PC-3 (cell line): ENCODE results near the gene RNF217. TPM values are rescaled to one million over a fixed set of nuclear protein-coding genes. Genes with fewer than 3 reads are reported as not detected.

ENCODE experiments used
- ATAC-seq: fragments of 200-7000 bp; cut with Tn5 transposase; 2 replicates; pipeline ENCODE4 v1.9.1; 2020; ENCODE audit warnings: mild to moderate bottlenecking, moderate library complexity
- BruUV-seq: library from RNA; stranded (reverse); fragments of 400-500 nt; replicated peaks from 2 replicates; lab custom pipeline; 2021; lab: Mats Ljungman, UMichigan
- CTCF ChIA-PET: fragments of 300-600 bp; sonication (Branson Sonifier 250); formaldehyde crosslinking; loops from one replicate; lab custom pipeline; 2022; ENCODE audit warnings: antibody characterized with exemption; lab: Charles Lee
- POLR2A ChIA-PET: fragments of 300-600 bp; sonication (Branson Sonifier 250); formaldehyde crosslinking; loops from one replicate; lab custom pipeline; 2022; ENCODE audit warnings: antibody characterized with exemption; ENCODE audit not compliant: unreplicated experiment; lab: Charles Lee
- DNase-seq: peaks from one replicate; pipeline ENCODE4 v3.0.0-alpha.2; 2015
- H2AFZ ChIP-seq: fragments of 300-600 bp; sonication (generic); 2 replicates; pipeline ENCODE4 v1.6.0; 2016; ENCODE audit warnings: antibody characterized with exemption, low read length
- H3F3A ChIP-seq: fragments of 300-600 bp; sonication (generic); one replicate; pipeline ENCODE4 v1.6.0; 2017; ENCODE audit warnings: antibody characterized with exemption, low read length, control low read depth, mild to moderate bottlenecking; ENCODE audit not compliant: unreplicated experiment
- H3K27ac ChIP-seq: fragments of 300-600 bp; sonication (generic); 2 replicates; pipeline ENCODE4 v1.5.1; 2016; ENCODE audit warnings: mild to moderate bottlenecking, low read length
- H3K27me3 ChIP-seq: fragments of 300-600 bp; sonication (generic); 2 replicates; pipeline ENCODE4 v1.6.1; 2016; ENCODE audit warnings: low read length, mixed read lengths
- H3K36me3 ChIP-seq: fragments of 300-600 bp; sonication (generic); 2 replicates; pipeline ENCODE4 v1.6.1; 2016; ENCODE audit warnings: low read depth, mixed run types, low read length, mixed read lengths
- H3K4me1 ChIP-seq: fragments of 300-600 bp; sonication (generic); 2 replicates; pipeline ENCODE4 v1.5.1; 2016; ENCODE audit warnings: low read length; ENCODE audit not compliant: insufficient read depth
- H3K4me2 ChIP-seq: fragments of 300-600 bp; sonication (generic); 2 replicates; pipeline ENCODE4 v1.6.0; 2016; ENCODE audit warnings: low read length
- H3K4me3 ChIP-seq: fragments of 300-600 bp; sonication (generic); 2 replicates; pipeline ENCODE4 v1.5.1; 2016; ENCODE audit warnings: mild to moderate bottlenecking, low read length, mixed read lengths
- H3K79me2 ChIP-seq: fragments of 300-600 bp; sonication (generic); 2 replicates; pipeline ENCODE4 v1.6.1; 2017; ENCODE audit warnings: low read length, mixed read lengths
- H3K9ac ChIP-seq: fragments of 300-600 bp; sonication (generic); 2 replicates; pipeline ENCODE4 v1.6.0; 2016; ENCODE audit warnings: mild to moderate bottlenecking, low read length
- H3K9me2 ChIP-seq: fragments of 300-600 bp; sonication (generic); replicated peaks from 2 replicates; pipeline ENCODE4 v1.6.1; 2016; ENCODE audit warnings: mixed run types, low read length, mixed read lengths
- H3K9me3 ChIP-seq: fragments of 300-600 bp; sonication (generic); 2 replicates; pipeline ENCODE4 v1.6.1; 2016; ENCODE audit warnings: low read length, mixed read lengths
- H4K20me1 ChIP-seq: fragments of 300-600 bp; sonication (generic); 2 replicates; pipeline ENCODE4 v1.6.1; 2016; ENCODE audit warnings: low read length, mixed read lengths
- EZH2 ChIP-seq: fragments of 300-600 bp; sonication (generic); IDR thresholded peaks from one replicate; pipeline ENCODE4 v1.6.1; 2017; ENCODE audit warnings: antibody characterized with exemption, mild to moderate bottlenecking, low read length; ENCODE audit not compliant: unreplicated experiment
- EZH2phosphoT487 ChIP-seq: fragments of 300-600 bp; sonication (generic); IDR thresholded peaks from 2 replicates; pipeline ENCODE4 v1.6.1; 2018; ENCODE audit warnings: mild to moderate bottlenecking, antibody characterized with exemption, low read length, borderline replicate concordance
- intact Hi-C: fragments of 100-400 bp; cut with micrococcal nuclease; formaldehyde crosslinking; loops from 2 replicates; pipeline ENCODE4 v1.9.0; 2023
- total RNA-seq: library from RNA; depleted of rRNA; stranded (reverse); fragments of >200 nt; gene quantifications from 2 replicates; pipeline ENCODE4 v1.2.3, GENCODE V29; 2014
- TF ChIP-seq, protein P1 (sequence below): fragments of 300-600 bp; sonication (generic); conservative IDR thresholded peaks from 2 replicates; pipeline ENCODE4 v1.5.1; 2017; ENCODE audit warnings: antibody characterized with exemption, low read depth, mild to moderate bottlenecking, low read length

Gene RNF217
- total RNA-seq, 1 experiment from 2014 or later, result 7.7 TPM

DNA sequence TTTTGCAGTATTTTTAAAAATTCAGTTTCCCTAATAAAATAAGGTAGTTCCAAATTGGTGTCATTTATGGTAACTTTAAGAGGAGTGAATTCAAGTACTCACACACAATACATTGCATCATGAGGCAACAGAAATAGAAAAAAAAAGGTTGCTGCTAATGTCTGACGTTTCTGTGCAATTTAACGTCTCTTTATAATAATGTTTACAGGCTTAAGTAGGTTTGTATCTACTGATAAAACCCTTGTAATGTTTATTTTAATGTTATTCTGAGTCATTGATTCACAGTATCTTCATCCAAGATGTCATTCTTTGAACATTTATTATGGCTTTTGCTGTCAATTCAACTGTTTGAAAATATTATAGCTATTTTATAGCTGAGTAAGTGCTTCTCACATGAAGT, 86.0 kb downstream of the RNF217 start:
- BruUV-seq, result no TSS peak
- Histone ChIP-seq H3K9ac (no peak overlapping the region), H3K27ac (no peak overlapping the region), H3K27me3 (no peaks in the 10 kb centered on the region), H3K79me2 (no peaks in the 10 kb centered on the region), H3K4me1 (peaks cover 4% of the 10 kb centered on the region; the same call in 1 of the 2 replicates), H4K20me1 (no peaks in the 10 kb centered on the region), H3K9me2 (no peaks in the 10 kb centered on the region), H3K9me3 (no peaks in the 10 kb centered on the region), H3K4me3 (no peak overlapping the region), H3F3A (no peaks in the 10 kb centered on the region), H3K36me3 (no peaks in the 10 kb centered on the region), H2AFZ (no peak overlapping the region), H3K4me2 (no peak overlapping the region)
- DNase-seq (no peak), ATAC-seq (no peak)
- intact Hi-C loops, result no loop called here
- POLR2A ChIA-PET, result no interaction called here
- TF ChIP-seq EZH2 (no peak), EZH2phosphoT487 (no peak)
- TF ChIP-seq, protein P1, sequence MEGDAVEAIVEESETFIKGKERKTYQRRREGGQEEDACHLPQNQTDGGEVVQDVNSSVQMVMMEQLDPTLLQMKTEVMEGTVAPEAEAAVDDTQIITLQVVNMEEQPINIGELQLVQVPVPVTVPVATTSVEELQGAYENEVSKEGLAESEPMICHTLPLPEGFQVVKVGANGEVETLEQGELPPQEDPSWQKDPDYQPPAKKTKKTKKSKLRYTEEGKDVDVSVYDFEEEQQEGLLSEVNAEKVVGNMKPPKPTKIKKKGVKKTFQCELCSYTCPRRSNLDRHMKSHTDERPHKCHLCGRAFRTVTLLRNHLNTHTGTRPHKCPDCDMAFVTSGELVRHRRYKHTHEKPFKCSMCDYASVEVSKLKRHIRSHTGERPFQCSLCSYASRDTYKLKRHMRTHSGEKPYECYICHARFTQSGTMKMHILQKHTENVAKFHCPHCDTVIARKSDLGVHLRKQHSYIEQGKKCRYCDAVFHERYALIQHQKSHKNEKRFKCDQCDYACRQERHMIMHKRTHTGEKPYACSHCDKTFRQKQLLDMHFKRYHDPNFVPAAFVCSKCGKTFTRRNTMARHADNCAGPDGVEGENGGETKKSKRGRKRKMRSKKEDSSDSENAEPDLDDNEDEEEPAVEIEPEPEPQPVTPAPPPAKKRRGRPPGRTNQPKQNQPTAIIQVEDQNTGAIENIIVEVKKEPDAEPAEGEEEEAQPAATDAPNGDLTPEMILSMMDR, result no peak
- CTCF ChIA-PET, result no interaction called here

DNA sequence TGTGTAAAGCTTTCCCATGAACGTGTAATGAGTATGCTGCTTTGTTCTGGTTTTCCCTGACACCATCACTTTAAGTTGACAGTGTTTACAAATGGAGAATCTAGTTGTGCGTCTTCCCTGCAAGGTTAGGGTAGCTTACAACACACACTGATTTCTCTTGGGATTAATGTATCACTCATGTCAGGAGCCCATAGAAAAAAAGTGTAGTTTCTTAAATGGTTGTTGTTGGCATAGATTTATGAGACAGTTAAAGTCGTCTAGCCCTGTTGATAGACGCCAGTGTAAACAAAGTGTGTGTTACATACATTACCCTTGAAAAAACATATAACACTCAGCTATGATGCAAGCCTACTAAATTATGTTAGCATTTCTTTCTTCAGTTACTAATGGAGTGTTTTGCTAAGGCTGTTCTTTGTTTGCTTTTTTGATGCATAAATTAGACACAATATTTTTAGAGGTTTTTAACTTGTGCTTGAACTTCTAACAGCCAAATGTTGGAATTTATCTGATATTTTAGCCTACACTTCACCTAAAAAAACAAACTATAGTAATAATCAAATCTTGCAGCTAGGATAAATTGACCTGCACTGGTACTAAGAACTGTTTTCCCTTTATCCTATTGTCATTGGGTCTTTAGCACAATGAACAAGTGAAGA, 88.6 kb downstream of the RNF217 start:
- intact Hi-C loops, result no loop called here
- no TSS peak for BruUV-seq
- CTCF ChIA-PET, result no interaction called here
- Histone ChIP-seq H4K20me1 (no peaks in the 10 kb centered on the region), H3F3A (no peaks in the 10 kb centered on the region), H2AFZ (no peak overlapping the region), H3K9ac (no peak overlapping the region), H3K36me3 (no peaks in the 10 kb centered on the region), H3K27me3 (no peaks in the 10 kb centered on the region), H3K79me2 (no peaks in the 10 kb centered on the region), H3K4me1 (peaks cover 3% of the 10 kb centered on the region; the same call in 1 of the 2 replicates), H3K27ac (no peak overlapping the region), H3K4me2 (no peak overlapping the region), H3K9me2 (no peaks in the 10 kb centered on the region), H3K4me3 (no peak overlapping the region), H3K9me3 (no peaks in the 10 kb centered on the region)
- no peak for ATAC-seq
- DNase-seq, result no peak
- POLR2A ChIA-PET, result no interaction called here
- TF ChIP-seq EZH2phosphoT487 (no peak), EZH2 (no peak)
- TF ChIP-seq, protein P1, result no peak

DNA sequence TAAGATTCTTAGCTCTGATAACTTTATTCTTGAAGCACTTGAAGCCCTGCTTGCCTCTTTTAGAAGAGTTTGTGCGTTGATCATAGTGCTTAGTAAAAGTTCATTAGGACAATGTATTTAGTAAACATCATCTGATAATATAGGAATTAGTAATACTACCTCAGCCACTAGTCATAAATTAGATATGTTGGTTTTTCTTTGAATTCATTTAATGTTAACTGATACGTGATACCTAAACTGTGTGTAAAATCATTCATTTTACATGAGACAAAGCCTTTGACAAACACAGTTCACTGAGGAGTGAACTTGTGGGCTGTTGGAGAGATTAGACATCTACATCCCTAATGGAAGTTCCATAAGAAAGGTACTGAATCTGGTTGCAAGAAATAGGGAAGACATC, 91.6 kb downstream of the RNF217 start:
- Histone ChIP-seq H3K4me3 (no peak overlapping the region), H3K9me2 (no peaks in the 10 kb centered on the region), H3K9ac (no peak overlapping the region), H4K20me1 (no peaks in the 10 kb centered on the region), H3K27me3 (no peaks in the 10 kb centered on the region), H3K79me2 (no peaks in the 10 kb centered on the region), H3K36me3 (no peaks in the 10 kb centered on the region), H3F3A (no peaks in the 10 kb centered on the region), H3K4me2 (no peak overlapping the region), H2AFZ (no peak overlapping the region), H3K27ac (no peak overlapping the region), H3K4me1 (no peaks in the 10 kb centered on the region), H3K9me3 (no peaks in the 10 kb centered on the region)
- CTCF ChIA-PET, result no interaction called here
- no peak for ATAC-seq
- intact Hi-C loops, result no loop called here
- no peak for DNase-seq
- no TSS peak for BruUV-seq
- TF ChIP-seq, protein P1, result no peak
- TF ChIP-seq EZH2phosphoT487, result no peak
- TF ChIP-seq EZH2, result no peak
- POLR2A ChIA-PET, result no interaction called here
